ENCODE measurements around the gene MRPS2.

The MRPS2 gene

GRCh38 chr9:135506327-135507103 lies 6.0 kb downstream of the MRPS2 start:
- TF ChIP-seq, protein P1, sequence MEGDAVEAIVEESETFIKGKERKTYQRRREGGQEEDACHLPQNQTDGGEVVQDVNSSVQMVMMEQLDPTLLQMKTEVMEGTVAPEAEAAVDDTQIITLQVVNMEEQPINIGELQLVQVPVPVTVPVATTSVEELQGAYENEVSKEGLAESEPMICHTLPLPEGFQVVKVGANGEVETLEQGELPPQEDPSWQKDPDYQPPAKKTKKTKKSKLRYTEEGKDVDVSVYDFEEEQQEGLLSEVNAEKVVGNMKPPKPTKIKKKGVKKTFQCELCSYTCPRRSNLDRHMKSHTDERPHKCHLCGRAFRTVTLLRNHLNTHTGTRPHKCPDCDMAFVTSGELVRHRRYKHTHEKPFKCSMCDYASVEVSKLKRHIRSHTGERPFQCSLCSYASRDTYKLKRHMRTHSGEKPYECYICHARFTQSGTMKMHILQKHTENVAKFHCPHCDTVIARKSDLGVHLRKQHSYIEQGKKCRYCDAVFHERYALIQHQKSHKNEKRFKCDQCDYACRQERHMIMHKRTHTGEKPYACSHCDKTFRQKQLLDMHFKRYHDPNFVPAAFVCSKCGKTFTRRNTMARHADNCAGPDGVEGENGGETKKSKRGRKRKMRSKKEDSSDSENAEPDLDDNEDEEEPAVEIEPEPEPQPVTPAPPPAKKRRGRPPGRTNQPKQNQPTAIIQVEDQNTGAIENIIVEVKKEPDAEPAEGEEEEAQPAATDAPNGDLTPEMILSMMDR (conservative IDR thresholded peaks at IDR 0.05; ENCODE audit: low read length) = no peak
- no peak for DNase-seq (ENCODE audit: low read depth)
- H3K4me3 ChIP-seq (ENCODE audit: low read length) = no peak overlapping the region

- TF ChIP-seq, protein P1 (conservative IDR thresholded peaks at IDR 0.05; ENCODE audit: low read length) = no peak
- no peak overlapping the region for H3K4me3 ChIP-seq (ENCODE audit: low read length)
- no peak for DNase-seq (ENCODE audit: low read depth)
Observed at GRCh38 chr9:135507104-135508035, 6.9 kb downstream of the MRPS2 start.

DNA sequence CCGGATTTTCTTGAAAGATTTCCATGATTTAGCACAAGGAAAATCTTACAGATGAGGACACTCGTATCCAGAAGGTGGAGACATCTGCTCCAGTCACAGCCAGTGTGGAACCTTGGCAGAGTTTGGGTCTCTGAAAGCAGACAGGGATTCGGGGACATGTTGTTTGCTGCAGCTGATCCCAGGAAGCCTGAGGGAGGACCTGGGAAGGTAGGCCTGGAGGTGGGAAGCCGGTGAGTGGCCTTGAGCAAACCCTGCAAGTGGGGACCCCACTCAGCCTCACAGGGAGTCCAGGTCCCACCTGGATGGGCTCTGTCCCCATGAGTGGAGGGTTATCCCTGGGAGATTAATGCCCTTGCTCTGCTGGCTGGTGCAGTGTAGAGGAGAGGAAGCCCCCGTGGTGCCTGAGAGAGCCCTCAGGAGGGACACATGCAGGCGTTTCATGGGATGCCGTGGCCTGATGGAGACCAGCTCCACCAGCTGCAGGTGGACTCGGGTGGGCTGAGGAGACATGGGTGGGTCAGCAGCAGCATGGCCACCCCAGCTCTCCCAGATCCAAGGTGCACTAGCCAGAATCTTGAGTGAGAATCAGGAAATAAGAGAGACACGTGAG lies 7.8 kb downstream of the MRPS2 start:
- TF ChIP-seq, protein P1 (conservative IDR thresholded peaks at IDR 0.05; ENCODE audit: low read length) = no peak
- DNase-seq (ENCODE audit: low read depth) = no peak
- no peak overlapping the region for H3K4me3 ChIP-seq (ENCODE audit: low read length)

- TF ChIP-seq, protein P1 (conservative IDR thresholded peaks at IDR 0.05; ENCODE audit: low read length) = no peak
- no peak for DNase-seq (ENCODE audit: low read depth)
- H3K4me3 ChIP-seq (ENCODE audit: low read length) = no peak overlapping the region
Observed at GRCh38 chr9:135509458-135509857, 9.0 kb downstream of the MRPS2 start.

DNA sequence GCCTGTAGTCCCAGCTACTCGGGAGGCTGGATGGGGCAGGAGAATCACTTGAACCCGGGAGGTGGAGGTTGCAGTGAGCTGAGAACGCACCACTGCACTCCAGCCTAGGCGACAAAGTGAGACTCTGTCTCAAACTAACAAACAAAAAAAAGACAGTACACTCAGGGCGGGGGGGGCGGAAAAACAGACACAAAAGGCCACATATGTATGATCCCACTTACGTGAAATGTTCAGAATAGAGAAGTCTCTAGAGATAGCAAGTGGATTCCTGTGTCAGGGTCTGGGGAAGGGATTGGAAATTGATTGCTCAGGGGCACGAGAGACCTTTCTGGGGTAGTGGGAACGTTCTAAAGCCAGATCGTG lies 11.7 kb downstream of the MRPS2 start:
- TF ChIP-seq, protein P1 (conservative IDR thresholded peaks at IDR 0.05; ENCODE audit: low read length) = no peak
- no peak overlapping the region for H3K4me3 ChIP-seq (ENCODE audit: low read length)
- DNase-seq (ENCODE audit: low read depth) = no peak

- DNase-seq (ENCODE audit: low read depth) = no peak
- H3K4me3 ChIP-seq (ENCODE audit: low read length) = no peak overlapping the region
- TF ChIP-seq, protein P1 (conservative IDR thresholded peaks at IDR 0.05; ENCODE audit: low read length) = no peak
Observed at GRCh38 chr9:135512904-135513303, 12.4 kb downstream of the MRPS2 start.

Measured in AG10803 (cell line).